ENCODE measurements around the gene ZNF324B. TPM values are rescaled to one million over a fixed set of nuclear protein-coding genes. Genes with fewer than 3 reads are reported as not detected.
"Not testable (repeated sequence)": the region's sequence is repeated elsewhere in the genome, so short reads cannot be mapped to it uniquely, and the experiment has no call there.

Gene ZNF324B
- total and polyA plus RNA-seq, 2 of the 4 experiments (the other 2 are of a cell fraction), result 3.5 to 4.1 TPM

GRCh38 chr19:58403920-58404478 is 47.4 kb upstream of the ZNF324B start:
- CTCF ChIA-PET; ATAC-seq (ENCODE audit: low read depth); POLR2A ChIA-PET (ENCODE audit: unreplicated experiment): not testable (repeated sequence)

More at GRCh38 chr19:58403920-58404478, 47.4 kb upstream of the ZNF324B start:
- dilution Hi-C loops (cut with HindIII; ENCODE audit: low sequenced_read_pairs, unreplicated experiment); DNase-seq; H3K23ac ChIP-seq (ENCODE audit: low read depth, low read length); H2BK5ac ChIP-seq (ENCODE audit: low read depth, low read length, poor library complexity, severe bottlenecking); H3K9ac ChIP-seq (ENCODE audit: low read depth, low read length); H3K4ac ChIP-seq (ENCODE audit: low read depth, low read length); H4K5ac ChIP-seq (ENCODE audit: low read depth, low read length); H3K14ac ChIP-seq (replicated peaks; ENCODE audit: low read depth, low read length); H2AK9ac ChIP-seq (replicated peaks; ENCODE audit: low read depth, low read length, poor library complexity); H2AFZ ChIP-seq (replicated peaks; ENCODE audit: low read length, poor library complexity); intact Hi-C loops (cut with micrococcal nuclease); H3K27me3 ChIP-seq (ENCODE audit: control insufficient read depth, insufficient read depth, low read length); in situ Hi-C loops (cut with MboI; ENCODE audit: low sequenced_read_pairs); H3K36me3 ChIP-seq (ENCODE audit: control insufficient read depth, insufficient read depth, low read length); H2AK5ac ChIP-seq (ENCODE audit: low read depth, low read length); H4K20me1 ChIP-seq (ENCODE audit: insufficient read depth, low read length); H2BK20ac ChIP-seq (ENCODE audit: low read depth, low read length); H3K4me3 ChIP-seq (ENCODE audit: insufficient read depth, low read depth, low read length); H3K56ac ChIP-seq (ENCODE audit: extremely low read depth, insufficient read depth, low read length); H3K4me2 ChIP-seq (ENCODE audit: low read depth, low read length); H3K18ac ChIP-seq (ENCODE audit: low read depth, low read length); H4K8ac ChIP-seq (ENCODE audit: low read depth in 2 of 2, low read length in 2 of 2); H3K27ac ChIP-seq (ENCODE audit: insufficient read depth, low read length); H2BK15ac ChIP-seq (ENCODE audit: low read depth, low read length); H2BK120ac ChIP-seq (ENCODE audit: low read depth, low read length); BruUV-seq (replicated peaks); H3K9me3 ChIP-seq (ENCODE audit: control insufficient read depth, insufficient read depth, low read length); H4K91ac ChIP-seq (ENCODE audit: insufficient read depth, low read depth, low read length): not testable (repeated sequence)
- no CpG with 5 or more reads among the region's 5 CpGs for WGBS, 2 experiments (ENCODE audit: extremely low coverage in 2 of 2, insufficient read length in 1 of 2)
- H3K9me1 ChIP-seq (ENCODE audit: insufficient read depth, low read length), result peaks cover 10% of the 10 kb centered on the region
- H3K79me1 ChIP-seq (ENCODE audit: low read depth in 1 of 2, low read length in 2 of 2), result peaks cover 19 to 36% of the 10 kb centered on the region in 2 experiments
- peaks cover 11% of the 10 kb centered on the region for H3K4me1 ChIP-seq (ENCODE audit: control insufficient read depth, insufficient read depth, low read length)
